Sigmoid colon (tissue), 7 donors: Measurements from ENCODE around the gene SCUBE1. TPM values are rescaled to one million over a fixed set of nuclear protein-coding genes. Genes with fewer than 3 reads are reported as not detected.
"Not testable (repeated sequence)": the region's sequence is repeated elsewhere in the genome, so short reads cannot be mapped to it uniquely, and the experiment has no call there.

Source experiments
- DNase-seq: peaks from one replicate; pipeline ENCODE4 v3.0.0-alpha.2; 2019
- H3K27ac ChIP-seq, 4 donors: fragments of 200-600 bp; sonication (generic); one replicate each; pipeline ENCODE4 v1.5.1; 2016 to 2019; ENCODE audit warnings: mild to moderate bottlenecking in 1 of 4
- H3K27me3 ChIP-seq, 3 donors: fragments of 200-600 bp; sonication (generic); one replicate each; pipeline ENCODE4 v1.5.1; 2019; ENCODE audit warnings: mild to moderate bottlenecking in 1 of 3
- H3K36me3 ChIP-seq, 4 donors: fragments of 200-600 bp; sonication (generic); one replicate each; pipeline ENCODE4 v1.5.1; 2016 to 2019
- H3K4me1 ChIP-seq, 4 donors: fragments of 200-600 bp; sonication (generic); one replicate each; pipeline ENCODE4 v1.5.1; 2017 to 2019
- H3K4me3 ChIP-seq, 4 donors: fragments of 200-600 bp; sonication (generic); one replicate each; pipeline ENCODE4 v1.5.1; 2017 to 2019; ENCODE audit warnings: mild to moderate bottlenecking in 2 of 4, moderate library complexity in 1 of 4
- H3K9me3 ChIP-seq, 4 donors: fragments of 200-600 bp in 3 of 4; sonication (generic) in 3 of 4; one replicate each; pipeline versions ENCODE4 v1.5.1 to v1.6.1; 2013 to 2019
- CTCF ChIP-seq, 4 experiments: fragments of 450-650 bp in 3 of 4; fragments of 200-600 bp in 1 of 4; IDR thresholded peaks; one replicate each; pipeline ENCODE4 v1.5.1; 2016 to 2019; ENCODE audit warnings: antibody characterized with exemption in 4 of 4, mild to moderate bottlenecking in 3 of 4, moderate library complexity in 2 of 4
- EP300 ChIP-seq, 4 donors: sonication (generic); formaldehyde crosslinking; IDR thresholded peaks; one replicate each; pipeline ENCODE4 v1.6.1; 2017; ENCODE audit warnings: antibody characterized with exemption in 4 of 4
- POLR2A ChIP-seq, 2 donors: fragments of 450-650 bp; IDR thresholded peaks; one replicate each; pipeline ENCODE4 v1.6.1; 2016; ENCODE audit warnings: antibody characterized with exemption in 2 of 2, mild to moderate bottlenecking in 2 of 2, moderate library complexity in 2 of 2
- POLR2AphosphoS5 ChIP-seq, 4 donors: sonication (generic); formaldehyde crosslinking; IDR thresholded peaks; one replicate each; pipeline ENCODE4 v1.6.1; 2017; ENCODE audit warnings: antibody characterized with exemption in 4 of 4
- WGBS, 2 donors: extraction: QIAGEN DNeasy Blood & Tissue Kit; methylation state at CpG; one replicate each; pipeline ENCODE4 v1.1.7; 2013; 5-methylcytosine and 5-hydroxymethylcytosine counted together
- intact Hi-C: fragments of 100-400 bp; cut with DNase I; formaldehyde crosslinking; loops from one replicate; pipeline ENCODE4 v1.15.1; 2023
- polyA plus RNA-seq, 3 donors: library from polyadenylated mRNA; stranded (reverse); fragments of 200-250 nt; gene quantifications; one replicate each; pipeline ENCODE4 v1.2.3, GENCODE V29; 2013
- total RNA-seq, 4 donors: library from RNA; depleted of rRNA; stranded (reverse); fragments of >200 nt; gene quantifications; one replicate each; pipeline ENCODE4 v1.1.0, GENCODE V29; 2016
- donor health status: healthy with polysubstance abuse.
- donor health status: Bipolar disorder and iron deficiency.
- donor health status: healthy.

SCUBE1 gene
- total and polyA plus RNA-seq, 7 donors: 0.23 to 1.1 (median 0.55) TPM

- intact Hi-C loops: no loop called here
- H3K36me3 ChIP-seq: no peaks in the 10 kb centered on the region
- no peak overlapping the region for H3K4me3 ChIP-seq
- H3K9me3 ChIP-seq: no peaks in the 10 kb centered on the region
- DNase-seq: no peak
- H3K4me1 ChIP-seq: no peaks in the 10 kb centered on the region
- 81 to 86% methylated on average over 27 of the region's 27 CpGs for WGBS, 2 donors
- TF ChIP-seq POLR2AphosphoS5 (IDR thresholded peaks at IDR 0.05) (no peak), CTCF (IDR thresholded peaks at IDR 0.05) (no peak), EP300 (IDR thresholded peaks at IDR 0.05) (no peak), POLR2A (IDR thresholded peaks at IDR 0.05) (no peak)
- no peak overlapping the region for H3K27ac ChIP-seq
- H3K27me3 ChIP-seq: peaks cover 0 to 36% (median 0%) of the 10 kb centered on the region in 3 donors
Observed at GRCh38 chr22:43363315-43364168, 20.4 kb upstream of the SCUBE1 start.

GRCh38 chr22:43360576-43360975 is 17.4 kb upstream of the SCUBE1 start:
- H3K4me1 ChIP-seq: no peaks in the 10 kb centered on the region
- no peak for DNase-seq
- peaks cover 0 to 25% (median 0%) of the 10 kb centered on the region in 3 donors for H3K27me3 ChIP-seq
- TF ChIP-seq POLR2A (IDR thresholded peaks at IDR 0.05) (no peak), EP300 (IDR thresholded peaks at IDR 0.05) (no peak), POLR2AphosphoS5 (IDR thresholded peaks at IDR 0.05) (no peak), CTCF (IDR thresholded peaks at IDR 0.05) (no peak)
- no peak overlapping the region for H3K4me3 ChIP-seq
- H3K36me3 ChIP-seq: no peaks in the 10 kb centered on the region
- intact Hi-C loops: no loop called here
- no peaks in the 10 kb centered on the region for H3K9me3 ChIP-seq
- no peak overlapping the region for H3K27ac ChIP-seq
- WGBS, 2 donors: 82 to 90% methylated on average over 9 of the region's 9 CpGs

GRCh38 chr22:43356881-43357280 is 13.7 kb upstream of the SCUBE1 start:
- no peaks in the 10 kb centered on the region for H3K36me3 ChIP-seq
- no peak overlapping the region for H3K27ac ChIP-seq
- TF ChIP-seq POLR2AphosphoS5 (IDR thresholded peaks at IDR 0.05) (no peak), CTCF (IDR thresholded peaks at IDR 0.05) (no peak), EP300 (IDR thresholded peaks at IDR 0.05) (no peak), POLR2A (IDR thresholded peaks at IDR 0.05) (no peak)
- H3K4me1 ChIP-seq: no peaks in the 10 kb centered on the region
- WGBS, 2 donors: 89 to 90% methylated on average over 11 of the region's 11 CpGs
- intact Hi-C loops: no loop called here
- H3K4me3 ChIP-seq: no peak overlapping the region
- H3K9me3 ChIP-seq: no peaks in the 10 kb centered on the region
- H3K27me3 ChIP-seq: peaks cover 0 to 10% (median 0%) of the 10 kb centered on the region in 3 donors
- no peak for DNase-seq

- H3K4me3 ChIP-seq, intact Hi-C loops, H3K4me1 ChIP-seq, DNase-seq, H3K27me3 ChIP-seq, H3K36me3 ChIP-seq, H3K27ac ChIP-seq, H3K9me3 ChIP-seq: not testable (repeated sequence)
- 92 to 95% methylated on average over 10 of the region's 10 CpGs for WGBS, 2 donors
Observed at GRCh38 chr22:43355688-43356087, 12.5 kb upstream of the SCUBE1 start.

- Histone ChIP-seq H3K4me3 (no peak overlapping the region), H3K36me3 (no peaks in the 10 kb centered on the region), H3K4me1 (no peaks in the 10 kb centered on the region), H3K27me3 (peaks cover 0 to 31% (median 14%) of the 10 kb centered on the region in 3 donors), H3K9me3 (no peaks in the 10 kb centered on the region), H3K27ac (no peak overlapping the region)
- WGBS, 2 donors: 25 to 61% methylated on average over 5 of the region's 5 CpGs
- TF ChIP-seq CTCF (IDR thresholded peaks at IDR 0.05) (no peak), EP300 (IDR thresholded peaks at IDR 0.05) (no peak), POLR2AphosphoS5 (IDR thresholded peaks at IDR 0.05) (no peak), POLR2A (IDR thresholded peaks at IDR 0.05) (no peak)
- DNase-seq: no peak
- intact Hi-C loops: no loop called here
Observed at GRCh38 chr22:43351966-43352345, 8.8 kb upstream of the SCUBE1 start.
